Endothelial cell of umbilical vein (primary cell): ENCODE data around the gene DNAJC24. TPM values are rescaled to one million over a fixed set of nuclear protein-coding genes. Genes with fewer than 3 reads are reported as not detected.

Source experiments
- BruUV-seq: library from RNA; stranded (reverse); fragments of 400-500 nt; replicated peaks from 2 replicates; lab custom pipeline; 2021; lab: Mats Ljungman, UMichigan
- CTCF ChIA-PET: fragments of 300-600, 350-600 bp; sonication (Branson Sonifier 250); formaldehyde crosslinking; loops from one replicate; lab custom pipeline; 2021; ENCODE audit warnings: antibody characterized with exemption, inconsistent platforms; lab: Charles Lee
- POLR2A ChIA-PET: fragments of 300-600, 350-600 bp; sonication (Branson Sonifier 250); formaldehyde crosslinking; loops from one replicate; lab custom pipeline; 2021; ENCODE audit warnings: antibody characterized with exemption, inconsistent platforms; lab: Charles Lee
- DNase-seq: peaks from one replicate; pipeline ENCODE4 v3.0.0-alpha.2; 2011; ENCODE audit warnings: low read depth, low spot score
- FAIRE-seq: peaks from 2 replicates; lab custom pipeline; 2011; peaks lifted over from hg19 to GRCh38; lab: Jason Lieb, UNC
- H2AFZ ChIP-seq: 2 replicates; pipeline ENCODE4 v1.6.0; 2012; ENCODE audit warnings: low read depth, low read length, control low read depth, inconsistent platforms
- H3K27ac ChIP-seq: 2 replicates; pipeline ENCODE4 v1.5.1; 2011; ENCODE audit warnings: low read depth, mild to moderate bottlenecking, control low read depth, low read length, moderate library complexity; ENCODE audit not compliant: insufficient read depth
- H3K27me3 ChIP-seq, 2 experiments: 2 replicates each; pipeline versions ENCODE4 v1.6.0 to v1.6.1; 2011; ENCODE audit warnings: low read length in 2 of 2, mixed read lengths in 1 of 2; ENCODE audit not compliant: control insufficient read depth in 2 of 2, insufficient read depth in 2 of 2
- H3K36me3 ChIP-seq, 2 experiments: 2 replicates in 1 of 2; 3 replicates in 1 of 2; pipeline ENCODE4 v1.5.1; 2011; ENCODE audit warnings: low read length in 2 of 2, mild to moderate bottlenecking in 1 of 2, moderate library complexity in 1 of 2; ENCODE audit not compliant: control insufficient read depth in 2 of 2, insufficient read depth in 2 of 2; ENCODE audit errors: extremely low read depth in 1 of 2
- H3K4me1 ChIP-seq: 3 replicates; pipeline ENCODE4 v1.5.1; 2011; ENCODE audit warnings: mild to moderate bottlenecking, low read length; ENCODE audit not compliant: control insufficient read depth, insufficient read depth; ENCODE audit errors: extremely low read depth
- H3K4me2 ChIP-seq: 2 replicates; pipeline ENCODE4 v1.6.1; 2011; ENCODE audit warnings: low read length, control low read depth, mixed read lengths; ENCODE audit not compliant: insufficient read depth
- H3K4me3 ChIP-seq, 3 experiments: fragments of 200-600 bp in 1 of 3; sonication (generic), shearing (Covaris generic) in 1 of 3; replicated peaks in 1 of 3; 2 replicates each; pipeline ENCODE4 v1.5.1; 2011 to 2016; ENCODE audit warnings: control low read depth in 3 of 3, low read length in 3 of 3, mild to moderate bottlenecking in 2 of 3, inconsistent platforms in 1 of 3, low read depth in 1 of 3, moderate library complexity in 1 of 3; ENCODE audit not compliant: insufficient read depth in 1 of 3
- H3K79me2 ChIP-seq: 2 replicates; pipeline ENCODE4 v1.6.0; 2012; ENCODE audit warnings: low read length, inconsistent platforms; ENCODE audit not compliant: control insufficient read depth, insufficient read depth
- H3K9ac ChIP-seq: replicated peaks from 2 replicates; pipeline ENCODE3; 2011; ENCODE audit warnings: low read length, control low read depth; ENCODE audit not compliant: insufficient read depth; ENCODE audit errors: extremely low read depth
- H3K9me1 ChIP-seq: replicated peaks from 3 replicates; pipeline ENCODE4 v1.6.0; 2011; ENCODE audit warnings: mild to moderate bottlenecking, low read length; ENCODE audit not compliant: control insufficient read depth, insufficient read depth; ENCODE audit errors: extremely low read depth
- H3K9me3 ChIP-seq: replicated peaks from 2 replicates; pipeline ENCODE4 v1.5.1; 2012; ENCODE audit warnings: low read length, inconsistent platforms; ENCODE audit not compliant: control insufficient read depth, insufficient read depth
- H4K20me1 ChIP-seq: replicated peaks from 2 replicates; pipeline ENCODE3; 2011; ENCODE audit warnings: mild to moderate bottlenecking, low read length; ENCODE audit not compliant: control insufficient read depth, insufficient read depth; ENCODE audit errors: extremely low read depth
- EZH2 ChIP-seq: IDR thresholded peaks from 2 replicates; pipeline ENCODE4 v1.6.1; 2012; ENCODE audit warnings: borderline replicate concordance, low read depth, mild to moderate bottlenecking, moderate library complexity, low read length, inconsistent platforms; ENCODE audit not compliant: severe bottlenecking
- FOS ChIP-seq: IDR thresholded peaks from 2 replicates; pipeline ENCODE4 v1.6.1; 2011; ENCODE audit warnings: mild to moderate bottlenecking, low read length, moderate library complexity, borderline replicate concordance; ENCODE audit not compliant: insufficient read depth
- GATA2 ChIP-seq: IDR thresholded peaks from 2 replicates; pipeline ENCODE4 v1.7.0; 2011; ENCODE audit warnings: low read depth, mild to moderate bottlenecking, moderate library complexity, mixed read lengths, low read length; ENCODE audit not compliant: insufficient read length, insufficient read depth
- JUN ChIP-seq: IDR thresholded peaks from 2 replicates; pipeline ENCODE4 v1.6.1; 2011; ENCODE audit warnings: borderline replicate concordance, low read depth; ENCODE audit not compliant: insufficient read length, insufficient read depth
- MYC ChIP-seq: IDR thresholded peaks from one replicate; pipeline ENCODE4 v1.6.1; 2011; ENCODE audit warnings: mild to moderate bottlenecking, low read depth, low read length
- POLR2A ChIP-seq: IDR thresholded peaks from 2 replicates; pipeline ENCODE4 v1.6.1; 2012; ENCODE audit warnings: low read depth, mild to moderate bottlenecking, control low read depth, low read length
- POLR2AphosphoS5 ChIP-seq: IDR thresholded peaks from 2 replicates; pipeline ENCODE4 v1.6.1; 2012; ENCODE audit warnings: low read depth, mild to moderate bottlenecking, control low read depth, low read length, moderate library complexity; ENCODE audit not compliant: insufficient read depth
- dilution Hi-C: fragments of 300-500 bp; cut with MboI; formaldehyde crosslinking; loops from one replicate; pipeline ENCODE4 v1.15.0; 2019; ENCODE audit warnings: low sequenced_read_pairs; ENCODE audit not compliant: extremely low pct_ligation_motif_present
- intact Hi-C: fragments of 100-400 bp; cut with micrococcal nuclease; formaldehyde crosslinking; loops from one replicate; pipeline ENCODE4 v1.10.0; 2022
- polyA plus RNA-seq, 4 experiments: library from polyadenylated mRNA; depleted of rRNA in 3 of 4; stranded (reverse) in 3 of 4; unstranded in 1 of 4; fragments of >200 nt; gene quantifications; 2 replicates each; pipeline versions ENCODE4 v1.2.1 to v1.2.3, GENCODE V29; 2011 to 2012; ENCODE audit warnings: missing spikeins in 1 of 4
- total RNA-seq: library from RNA; stranded (reverse); gene quantifications from 2 replicates; pipeline ENCODE4 v1.2.3, GENCODE V29; 2021
- TF ChIP-seq, protein P1 (sequence below), 2 donors: IDR thresholded peaks; 1 replicate in 1 of 2; 2 replicates in 1 of 2; pipeline ENCODE4 v1.5.1; 2011; ENCODE audit warnings: low read length in 2 of 2, mild to moderate bottlenecking in 2 of 2, moderate library complexity in 2 of 2, control low read depth in 1 of 2, inconsistent platforms in 1 of 2, low read depth in 1 of 2; ENCODE audit not compliant: insufficient read depth in 1 of 2; ENCODE audit errors: extremely low read depth in 1 of 2
- TF ChIP-seq, protein P2 (sequence below): IDR thresholded peaks from 2 replicates; pipeline ENCODE4 v1.6.1; 2011; ENCODE audit not compliant: insufficient read depth, insufficient read length

DNAJC24 gene
- total and polyA plus RNA-seq, 2 donors (not counting 3 experiments of a cell fraction or from before 2014, with no cell fraction given) = 7.2 to 16.8 TPM

DNA sequence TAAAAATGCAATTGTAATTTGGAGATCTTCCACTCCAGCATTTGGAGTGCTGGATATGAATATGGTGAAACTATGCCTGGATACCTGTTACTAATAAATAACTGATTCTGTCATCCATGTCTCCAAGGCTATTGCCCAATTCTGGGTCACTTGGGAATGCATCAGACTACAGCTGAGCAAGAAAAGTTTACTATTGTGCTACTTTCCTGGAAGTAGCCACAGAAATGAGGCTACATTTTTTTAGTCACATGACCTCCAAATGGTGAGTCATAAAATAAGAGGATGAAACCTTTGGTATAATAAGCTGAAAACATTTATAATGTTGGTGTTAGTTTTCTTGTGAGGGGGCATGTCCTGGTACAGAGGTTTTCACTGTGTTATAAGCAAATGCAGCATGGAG is 44.5 kb upstream of the DNAJC24 start:
- no peak overlapping the region for H3K4me2 ChIP-seq
- no peak overlapping the region for H2AFZ ChIP-seq
- H3K79me2 ChIP-seq = no peaks in the 10 kb centered on the region
- no peaks in the 10 kb centered on the region for H3K4me1 ChIP-seq
- CTCF ChIA-PET = no interaction called here
- H4K20me1 ChIP-seq = no peaks in the 10 kb centered on the region
- TF ChIP-seq GATA2 = no peak
- peak; percentile 5 for TF ChIP-seq JUN
- no peak overlapping the region for H3K27ac ChIP-seq
- intact Hi-C loops (no loop called here), dilution Hi-C loops (no loop called here)
- FAIRE-seq (no peak), DNase-seq (no peak)
- no TSS peak for BruUV-seq
- H3K27me3 ChIP-seq = no peaks in the 10 kb centered on the region
- H3K9ac ChIP-seq = no peak overlapping the region
- POLR2A ChIA-PET = no interaction called here
- H3K36me3 ChIP-seq = no peaks in the 10 kb centered on the region
- H3K9me3 ChIP-seq = no peaks in the 10 kb centered on the region
- H3K4me3 ChIP-seq = no peak overlapping the region
- H3K9me1 ChIP-seq = no peaks in the 10 kb centered on the region

DNA sequence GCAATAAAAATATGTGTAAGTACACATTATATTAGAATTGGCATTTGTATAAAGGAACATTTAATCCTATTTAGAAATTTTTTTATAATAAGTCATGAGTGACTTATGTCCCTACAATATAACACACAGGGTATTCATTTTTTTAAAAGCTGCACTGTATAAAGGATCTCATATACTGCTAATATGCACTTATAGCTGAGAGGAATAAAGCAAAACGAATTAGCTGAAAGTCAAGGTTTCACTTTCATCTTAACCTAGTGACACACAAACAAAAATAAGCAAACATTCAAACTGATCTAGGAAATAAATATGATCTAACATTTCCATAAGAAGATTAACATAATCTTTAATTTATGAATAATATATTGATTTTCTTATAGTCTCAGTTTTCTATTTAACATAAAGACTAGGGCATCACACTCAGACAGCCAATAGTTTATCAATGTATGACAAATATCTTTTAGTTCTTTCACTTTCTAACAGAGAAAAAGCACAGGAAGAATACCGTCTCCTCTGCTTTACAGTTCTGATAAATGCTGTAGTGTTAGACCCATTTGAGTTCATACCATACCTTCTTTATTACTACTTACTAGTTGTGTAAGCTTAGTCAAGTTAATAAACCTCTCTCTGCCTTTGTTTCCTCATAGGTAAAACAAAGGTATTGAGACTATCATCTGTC is 43.1 kb upstream of the DNAJC24 start:
- Histone ChIP-seq H3K9me1 (no peaks in the 10 kb centered on the region), H2AFZ (no peak overlapping the region), H3K27ac (no peak overlapping the region), H3K4me1 (no peaks in the 10 kb centered on the region), H3K4me3 (no peak overlapping the region), H3K9me3 (no peaks in the 10 kb centered on the region), H3K4me2 (no peak overlapping the region), H4K20me1 (no peaks in the 10 kb centered on the region), H3K79me2 (no peaks in the 10 kb centered on the region), H3K27me3 (no peaks in the 10 kb centered on the region), H3K36me3 (no peaks in the 10 kb centered on the region), H3K9ac (no peak overlapping the region)
- no peak for TF ChIP-seq GATA2
- TF ChIP-seq FOS = no peak
- TF ChIP-seq POLR2A = no peak
- TF ChIP-seq EZH2 = no peak
- TF ChIP-seq MYC = no peak
- TF ChIP-seq JUN = no peak
- no peak for TF ChIP-seq POLR2AphosphoS5
- TF ChIP-seq, protein P1, sequence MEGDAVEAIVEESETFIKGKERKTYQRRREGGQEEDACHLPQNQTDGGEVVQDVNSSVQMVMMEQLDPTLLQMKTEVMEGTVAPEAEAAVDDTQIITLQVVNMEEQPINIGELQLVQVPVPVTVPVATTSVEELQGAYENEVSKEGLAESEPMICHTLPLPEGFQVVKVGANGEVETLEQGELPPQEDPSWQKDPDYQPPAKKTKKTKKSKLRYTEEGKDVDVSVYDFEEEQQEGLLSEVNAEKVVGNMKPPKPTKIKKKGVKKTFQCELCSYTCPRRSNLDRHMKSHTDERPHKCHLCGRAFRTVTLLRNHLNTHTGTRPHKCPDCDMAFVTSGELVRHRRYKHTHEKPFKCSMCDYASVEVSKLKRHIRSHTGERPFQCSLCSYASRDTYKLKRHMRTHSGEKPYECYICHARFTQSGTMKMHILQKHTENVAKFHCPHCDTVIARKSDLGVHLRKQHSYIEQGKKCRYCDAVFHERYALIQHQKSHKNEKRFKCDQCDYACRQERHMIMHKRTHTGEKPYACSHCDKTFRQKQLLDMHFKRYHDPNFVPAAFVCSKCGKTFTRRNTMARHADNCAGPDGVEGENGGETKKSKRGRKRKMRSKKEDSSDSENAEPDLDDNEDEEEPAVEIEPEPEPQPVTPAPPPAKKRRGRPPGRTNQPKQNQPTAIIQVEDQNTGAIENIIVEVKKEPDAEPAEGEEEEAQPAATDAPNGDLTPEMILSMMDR (IDR thresholded peaks at IDR 0.05; ENCODE audit: extremely low read depth in 1 of 2, insufficient read depth in 1 of 2, low read depth in 1 of 2, low read length in 2 of 2) = no peak
- TF ChIP-seq, protein P2, sequence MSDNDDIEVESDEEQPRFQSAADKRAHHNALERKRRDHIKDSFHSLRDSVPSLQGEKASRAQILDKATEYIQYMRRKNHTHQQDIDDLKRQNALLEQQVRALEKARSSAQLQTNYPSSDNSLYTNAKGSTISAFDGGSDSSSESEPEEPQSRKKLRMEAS = no peak
- no peak for FAIRE-seq
- intact Hi-C loops (no loop called here), dilution Hi-C loops (no loop called here)
- CTCF ChIA-PET = interaction anchor here (1.3 kb wide), 1 partner anchor 14 kb away, joined by 5 read pairs; no protein-coding TSS in a partner anchor
- POLR2A ChIA-PET = no interaction called here
- no TSS peak for BruUV-seq
- no peak for DNase-seq
